HG03354 (cell line): ENCODE measurements around the gene TPK1.
"Not testable (repeated sequence)": the region's sequence is repeated elsewhere in the genome, so short reads cannot be mapped to it uniquely, and the experiment has no call there.

Source experiments
- ATAC-seq: cut with Tn5 transposase; IDR thresholded peaks from one replicate; pipeline ENCODE4 v1.9.1; 2021; ENCODE audit warnings: mild to moderate bottlenecking; ENCODE audit not compliant: unreplicated experiment, poor library complexity, severe bottlenecking

The TPK1 gene

GRCh38 chr7:144730224-144730623, 105.6 kb downstream of the TPK1 start:
- ATAC-seq = no peak

- ATAC-seq = no peak
Observed at GRCh38 chr7:144729226-144729625, 106.6 kb downstream of the TPK1 start.

GRCh38 chr7:144728551-144728950, 107.3 kb downstream of the TPK1 start:
- no peak for ATAC-seq

DNA sequence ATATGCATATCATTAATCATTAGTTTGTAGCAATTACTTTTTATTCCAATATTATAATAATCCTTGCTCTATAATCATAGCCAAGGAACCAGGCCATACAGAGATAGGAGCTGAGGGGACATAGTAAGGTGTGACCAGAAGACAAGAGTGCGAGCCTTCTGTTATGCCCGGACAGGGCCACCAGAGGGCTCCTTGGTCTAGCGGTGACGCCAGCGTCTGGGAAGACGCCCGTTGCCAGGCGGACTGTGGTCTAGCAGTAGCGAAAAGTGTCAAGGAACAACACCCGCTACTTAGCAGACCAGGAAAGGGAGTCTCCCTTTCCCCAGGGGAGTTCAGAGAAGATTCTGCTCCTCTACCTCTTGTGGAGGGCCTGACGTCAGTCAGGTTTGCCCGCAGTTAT, 109.0 kb downstream of the TPK1 start:
- ATAC-seq = not testable (repeated sequence)

DNA sequence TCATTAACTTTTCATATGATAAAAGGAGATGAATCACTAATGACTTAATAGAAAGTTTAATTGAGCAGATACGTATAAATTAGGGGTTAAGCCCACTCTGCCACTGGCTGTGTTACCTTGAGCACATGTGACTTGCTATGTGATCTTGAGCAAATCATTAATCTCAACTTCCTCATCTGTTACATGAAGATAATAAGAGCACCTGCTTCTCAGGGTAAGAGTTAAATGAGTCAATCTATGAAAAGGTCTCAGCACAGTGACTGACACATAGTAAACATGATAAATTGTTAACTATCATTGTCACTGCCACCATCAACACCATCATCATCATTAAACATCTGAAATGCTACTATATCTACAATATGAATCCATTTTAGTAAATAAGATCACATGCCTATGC, 110.8 kb downstream of the TPK1 start:
- peak; percentile 100 for ATAC-seq

GRCh38 chr7:144723301-144723700, 112.6 kb downstream of the TPK1 start:
- ATAC-seq = no peak

DNA sequence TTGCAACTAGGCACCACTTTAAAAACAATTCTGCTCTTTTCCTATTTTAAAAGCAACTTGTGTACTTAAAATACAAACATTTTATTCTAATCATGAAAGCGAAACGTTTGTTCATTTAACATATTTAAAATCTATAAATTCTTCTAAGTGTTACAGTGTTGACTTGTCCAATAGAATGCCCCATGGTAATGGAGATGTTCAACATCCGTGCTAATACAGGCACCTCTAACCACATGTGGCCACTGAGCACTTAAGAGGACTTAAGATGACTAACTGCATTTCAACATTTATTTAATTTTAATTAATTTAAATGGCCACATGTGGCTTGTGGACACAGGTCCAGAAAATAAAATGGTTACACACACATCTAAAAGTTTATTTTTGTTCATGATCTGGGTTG, 115.1 kb downstream of the TPK1 start:
- ATAC-seq = no peak

GRCh38 chr7:144720149-144720548, 115.7 kb downstream of the TPK1 start:
- no peak for ATAC-seq

DNA sequence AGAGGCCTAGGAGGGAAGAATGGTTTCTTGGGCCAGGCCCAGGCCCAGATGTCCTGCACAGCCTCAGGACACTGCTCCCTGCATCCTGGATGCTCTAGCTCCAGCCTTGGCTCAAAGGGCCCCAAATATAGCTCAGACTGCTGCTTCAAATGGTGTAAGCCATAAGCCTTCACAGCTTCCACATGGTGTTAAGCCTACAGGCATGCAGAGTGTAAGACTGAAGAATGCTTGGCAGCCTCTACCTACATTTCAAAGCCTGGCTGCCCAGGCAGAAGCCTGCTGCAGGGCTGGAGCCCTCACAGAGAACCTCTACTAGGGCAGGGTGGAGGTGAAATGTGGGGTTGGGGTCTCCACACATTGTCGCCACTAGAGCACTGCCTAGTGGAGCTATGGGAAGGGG, 118.1 kb downstream of the TPK1 start:
- ATAC-seq = no peak

- ATAC-seq = peak; percentile 82
Observed at GRCh38 chr7:144713850-144714249, 122.0 kb downstream of the TPK1 start.

DNA sequence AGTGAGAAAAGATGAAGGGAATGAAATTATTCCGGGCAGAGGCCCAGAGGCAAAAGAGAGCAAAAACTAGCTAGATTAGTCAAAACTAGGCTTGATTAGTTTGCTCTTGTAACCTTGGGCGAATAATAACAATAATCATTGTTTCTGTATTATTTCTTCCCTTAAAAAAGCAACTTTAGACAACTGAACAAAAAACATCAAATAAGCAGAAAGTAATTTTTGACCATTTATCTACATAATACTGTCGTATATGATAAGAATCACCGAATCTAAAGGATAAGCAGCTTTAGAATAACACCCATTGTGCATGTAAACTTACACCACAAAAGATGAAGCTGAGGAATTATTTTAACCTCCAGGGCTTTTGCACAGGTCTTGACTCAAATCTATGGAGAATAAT, 125.1 kb downstream of the TPK1 start:
- ATAC-seq = no peak

DNA sequence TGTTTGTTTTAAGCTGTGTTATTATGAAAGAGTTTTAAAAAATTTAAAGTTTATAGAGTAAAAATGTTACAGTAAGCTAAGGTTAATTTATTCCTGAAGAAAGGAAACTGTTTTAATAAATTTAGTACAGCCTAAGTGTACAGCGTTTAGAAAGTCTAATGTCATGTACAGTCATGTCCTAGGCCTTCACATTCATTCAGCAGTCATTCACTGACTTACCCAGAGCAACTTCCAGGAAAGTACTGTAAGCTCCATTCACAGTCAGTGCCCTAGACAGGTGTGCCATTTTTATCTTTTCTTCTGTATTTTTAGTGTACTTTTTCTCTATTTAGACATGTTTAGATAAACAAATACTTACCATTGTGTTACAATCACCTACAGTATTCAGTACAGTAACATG, 126.8 kb downstream of the TPK1 start:
- no peak for ATAC-seq

DNA sequence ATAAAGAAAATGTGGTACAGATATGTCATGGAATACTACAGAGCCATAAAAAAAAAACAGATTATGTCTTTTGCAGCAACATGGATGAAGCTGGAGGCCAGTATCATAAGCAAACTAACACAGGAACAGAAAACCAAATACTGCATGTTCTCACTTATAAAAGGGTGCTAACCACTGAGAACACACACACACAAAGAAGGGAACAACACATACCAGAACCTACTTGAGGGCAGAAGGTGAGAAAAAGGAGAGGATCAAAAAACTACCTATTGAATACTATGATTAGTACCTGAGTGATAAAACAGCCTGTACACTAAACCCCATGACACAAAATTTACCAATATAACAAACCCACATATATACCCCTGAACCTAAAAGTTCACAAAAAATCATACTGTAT, 144.6 kb downstream of the TPK1 start:
- ATAC-seq = no peak

- no peak for ATAC-seq
Observed at GRCh38 chr7:144682581-144683280, 153.1 kb downstream of the TPK1 start.

- ATAC-seq = no peak
Observed at GRCh38 chr7:144676492-144676891, 159.4 kb downstream of the TPK1 start.

DNA sequence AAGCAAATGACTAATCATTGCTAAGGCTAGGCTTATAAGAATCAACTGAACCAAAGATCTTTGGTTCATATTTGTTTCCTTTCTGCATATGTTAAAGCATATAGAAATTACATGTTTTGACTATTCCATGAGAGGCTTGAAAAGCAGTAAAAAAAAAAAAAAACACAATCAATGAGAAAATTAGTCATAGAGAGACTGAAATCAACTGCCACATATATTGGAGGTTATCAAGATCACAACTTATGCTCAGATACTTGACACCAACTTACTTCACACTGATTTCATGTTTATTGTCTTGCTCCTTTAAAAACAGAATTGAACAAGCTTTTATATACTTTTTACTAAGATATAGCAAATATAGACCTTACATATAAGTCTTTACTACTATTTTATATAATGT, 161.3 kb downstream of the TPK1 start:
- no peak for ATAC-seq

GRCh38 chr7:144672869-144673268, 163.0 kb downstream of the TPK1 start:
- ATAC-seq = no peak

DNA sequence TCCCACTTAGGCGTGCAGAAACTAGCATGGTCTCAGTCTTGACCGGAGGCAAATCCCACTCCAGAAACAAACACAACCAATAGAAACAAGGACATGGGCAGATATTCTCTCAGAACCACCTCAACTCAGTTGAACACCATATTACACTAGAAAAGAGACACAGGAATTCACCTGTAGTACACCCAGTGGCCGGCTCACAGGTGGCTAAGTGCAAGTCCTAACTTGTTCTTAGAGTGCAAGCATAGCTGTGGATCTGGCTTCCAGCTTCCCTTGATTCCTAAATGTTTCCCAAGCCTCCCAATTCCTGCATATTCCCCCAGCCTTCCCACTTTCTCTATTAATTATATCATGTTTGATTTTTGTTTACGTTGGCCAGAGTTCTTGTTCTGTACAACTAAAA, 164.4 kb downstream of the TPK1 start:
- no peak for ATAC-seq

DNA sequence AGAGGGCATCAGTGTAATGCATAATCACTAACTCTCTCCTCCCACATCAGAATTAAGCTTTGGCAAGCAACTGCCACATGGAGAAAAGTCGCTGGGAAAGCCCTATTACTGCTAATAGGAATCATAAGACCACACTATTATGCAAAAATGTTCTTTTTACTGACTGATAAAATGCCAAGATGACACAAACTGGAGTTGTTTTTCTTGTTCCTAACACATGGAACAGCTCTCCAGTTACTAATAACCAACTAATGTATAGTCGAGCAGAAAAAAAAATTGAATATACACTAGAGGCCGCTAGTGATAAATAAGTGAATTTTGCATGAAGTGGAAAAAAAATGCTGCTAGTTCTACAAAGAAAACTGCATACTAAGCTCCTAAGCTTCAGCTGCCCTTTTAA, 165.6 kb downstream of the TPK1 start:
- ATAC-seq = peak; percentile 46

- ATAC-seq = no peak
Observed at GRCh38 chr7:144668503-144668902, 167.3 kb downstream of the TPK1 start.

- ATAC-seq = no peak
Observed at GRCh38 chr7:144665689-144666381, 170.0 kb downstream of the TPK1 start.

DNA sequence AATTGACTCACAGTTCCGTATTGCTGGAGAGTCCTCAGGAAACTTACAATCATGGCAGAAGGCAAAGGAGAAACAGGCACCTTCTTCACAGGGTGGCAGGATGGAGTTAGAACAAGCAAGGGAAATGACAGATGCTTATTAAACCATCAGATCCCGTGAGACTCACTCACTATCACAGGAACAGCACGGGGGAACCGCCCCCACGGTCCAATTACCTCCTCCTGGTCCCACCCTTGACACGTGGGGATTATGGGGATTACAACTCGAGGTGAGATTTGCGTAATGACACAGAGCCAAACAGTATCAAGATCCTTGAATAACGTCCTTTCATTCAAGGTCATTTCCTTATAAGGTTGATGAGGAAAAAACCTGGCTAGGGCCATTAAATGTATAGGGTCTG, 176.6 kb downstream of the TPK1 start:
- no peak for ATAC-seq
